ENCODE measurements around the gene HNRNPUL2. TPM values are rescaled to one million over a fixed set of nuclear protein-coding genes. Genes with fewer than 3 reads are reported as not detected.

Gene HNRNPUL2
- total RNA-seq, 1 donor from 2014 or later: 30.4 TPM

GRCh38 chr11:62728171-62728988, 1.1 kb upstream of the HNRNPUL2 start, which contains the start of gene TTC9C:
TTC9C (plus strand) TSS chr11:62728486; CDS start chr11:62728849, 363 bp downstream.
- DNase-seq: peak; percentile 90
- intact Hi-C loops (cut with DNase I): no loop called here
- ATAC-seq (ENCODE audit: poor library complexity): peak; percentile 76

GRCh38 chr11:62727872-62728170, 564 bp upstream of the HNRNPUL2 start:
- peak; percentile 89 for DNase-seq
- intact Hi-C loops (cut with DNase I): no loop called here

GRCh38 chr11:62726915-62727164, 417 bp downstream of the HNRNPUL2 start:
- DNase-seq (no peak), ATAC-seq (ENCODE audit: poor library complexity) (peak; percentile 3)
- intact Hi-C loops (cut with DNase I): no loop called here

More at GRCh38 chr11:62727872-62728170, 564 bp upstream of the HNRNPUL2 start:
- peak; percentile 83 for ATAC-seq (ENCODE audit: poor library complexity)

DNA sequence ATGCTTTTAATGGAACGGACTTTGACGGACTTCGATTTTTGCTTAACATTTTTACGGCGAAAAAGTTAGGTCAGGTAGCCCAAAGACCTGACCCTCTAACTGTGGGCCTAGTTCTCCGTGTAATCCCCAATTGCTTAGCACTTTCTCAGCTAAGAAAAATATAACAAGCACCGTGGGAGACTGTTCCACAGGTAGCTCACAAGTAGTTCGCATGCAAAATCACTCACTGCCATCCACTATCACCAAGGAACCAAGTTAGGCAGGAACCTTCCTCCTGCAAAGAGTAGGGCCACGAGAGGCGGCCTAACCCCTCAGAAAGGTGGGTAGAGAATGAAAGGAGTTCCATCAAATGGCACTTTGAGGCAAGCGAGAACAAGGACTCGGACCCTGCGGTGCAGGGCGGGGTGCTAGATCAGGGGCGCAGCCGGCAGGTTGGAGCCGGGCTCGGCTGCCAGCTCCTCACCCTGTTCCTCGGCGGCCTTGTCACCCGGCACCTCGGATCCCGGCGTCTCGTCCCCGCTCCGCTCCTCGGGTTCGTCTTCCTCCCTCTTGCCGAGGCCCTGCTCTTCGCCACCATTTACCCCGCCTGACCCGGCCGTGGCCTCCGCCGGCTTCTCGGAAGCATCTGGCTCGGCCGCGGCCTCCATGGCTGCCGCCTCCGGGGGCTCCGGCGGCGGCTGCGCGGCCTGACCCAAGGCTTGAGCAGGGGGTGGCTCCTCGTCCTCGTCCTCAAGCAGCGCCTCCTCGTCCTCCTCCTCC, 922 bp downstream of the HNRNPUL2 start:
- intact Hi-C loops (cut with DNase I): no loop called here
- ATAC-seq (ENCODE audit: poor library complexity) (no peak), DNase-seq (no peak)

- no peak for ATAC-seq (ENCODE audit: poor library complexity)
- intact Hi-C loops (cut with DNase I): no loop called here
- DNase-seq: no peak
Observed at GRCh38 chr11:62725646-62726045, 1.6 kb downstream of the HNRNPUL2 start.

DNA sequence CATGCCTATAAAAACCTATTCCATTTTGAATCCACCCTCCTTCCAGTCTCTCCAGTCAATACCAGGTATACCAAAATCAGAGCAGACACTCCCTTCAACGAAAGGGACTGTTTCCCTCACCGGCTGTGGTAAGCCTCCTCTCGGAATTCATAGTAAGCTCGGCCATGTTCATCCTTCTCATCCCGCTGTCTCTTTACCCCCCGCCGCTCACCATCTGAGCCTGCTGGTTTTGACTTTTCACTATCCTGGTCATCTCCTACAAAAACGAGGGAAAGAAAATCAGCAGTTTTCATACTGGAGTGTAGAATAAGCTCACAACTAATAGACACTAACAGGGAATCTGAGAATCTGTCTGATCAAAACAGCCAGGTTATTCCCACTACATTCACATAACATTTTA, 3.1 kb downstream of the HNRNPUL2 start:
- no peak for DNase-seq
- ATAC-seq (ENCODE audit: poor library complexity): no peak
- intact Hi-C loops (cut with DNase I): no loop called here

GRCh38 chr11:62721994-62722393, 5.3 kb downstream of the HNRNPUL2 start:
- DNase-seq (no peak), ATAC-seq (ENCODE audit: poor library complexity) (no peak)
- intact Hi-C loops (cut with DNase I): no loop called here

DNA sequence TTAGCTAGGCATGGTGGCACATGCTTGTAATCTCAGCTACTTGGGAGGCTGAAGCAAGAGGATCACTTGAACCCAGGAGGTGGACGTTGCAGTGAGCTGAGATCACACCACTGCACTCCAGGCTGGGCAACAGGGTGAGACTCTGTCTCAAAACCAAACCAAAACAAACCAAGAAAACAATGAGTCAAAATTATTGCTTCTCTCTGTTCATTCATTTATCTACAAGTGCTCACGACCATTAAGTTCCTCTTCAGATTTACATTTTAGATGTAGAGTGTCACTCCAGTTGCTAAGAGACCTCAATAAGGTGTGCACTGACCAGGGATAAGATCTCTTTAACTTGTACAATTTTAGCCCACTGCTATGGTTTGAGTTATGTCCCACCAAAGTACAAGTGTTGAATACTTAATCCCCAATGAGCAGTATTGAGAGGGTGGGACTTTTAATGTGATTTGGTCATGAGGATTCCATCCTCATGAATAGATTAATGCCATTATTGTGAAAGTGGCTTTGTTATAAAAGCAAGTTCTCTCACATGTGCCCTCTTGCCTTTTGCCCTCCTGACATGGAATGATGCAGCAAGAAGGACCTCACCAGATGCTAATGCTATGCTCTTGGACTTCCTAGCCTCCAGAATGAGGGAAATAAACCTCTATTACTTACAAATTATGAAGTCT, 7.8 kb downstream of the HNRNPUL2 start:
- ATAC-seq (ENCODE audit: poor library complexity) (no peak), DNase-seq (no peak)
- intact Hi-C loops (cut with DNase I): no loop called here

DNA sequence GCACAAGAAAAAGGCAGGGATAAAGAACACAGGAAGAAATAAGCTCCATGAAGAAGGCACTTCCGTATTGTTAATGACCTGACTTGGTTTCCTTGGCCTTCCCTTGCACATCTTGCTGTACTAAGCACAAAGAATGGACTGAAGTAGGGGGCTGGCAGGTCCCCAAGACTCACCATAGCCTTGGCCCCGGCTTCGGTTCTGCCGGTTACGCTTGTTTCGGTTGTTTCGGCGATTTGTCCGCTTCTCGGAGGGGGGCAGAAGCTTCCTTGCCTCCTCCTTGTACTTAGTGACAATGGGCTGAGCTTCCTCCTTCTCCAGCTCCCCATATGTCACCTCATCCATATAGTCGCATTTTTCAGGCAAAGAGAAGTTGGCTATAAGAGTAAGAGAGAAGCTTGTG, 10.4 kb downstream of the HNRNPUL2 start:
- intact Hi-C loops (cut with DNase I): no loop called here
- ATAC-seq (ENCODE audit: poor library complexity): no peak
- no peak for DNase-seq

DNA sequence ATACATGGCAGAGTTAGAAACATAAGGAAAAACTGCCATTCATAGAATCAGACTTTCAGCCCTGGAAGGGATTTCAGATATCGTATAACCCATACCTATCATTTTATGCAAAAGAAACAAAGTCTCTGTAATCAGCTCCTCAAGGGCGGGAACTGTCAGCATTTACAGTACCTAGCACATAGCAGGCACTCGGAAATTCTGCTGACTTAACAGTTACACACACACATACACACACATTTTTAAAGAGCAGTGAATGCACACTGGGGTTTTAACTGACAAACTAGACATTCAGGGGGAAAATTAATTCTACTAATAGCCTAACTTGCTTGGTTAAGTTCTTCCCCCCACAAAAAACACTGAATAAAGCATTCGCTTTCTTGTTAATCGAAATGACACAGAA, 11.1 kb downstream of the HNRNPUL2 start:
- DNase-seq (no peak), ATAC-seq (ENCODE audit: poor library complexity) (no peak)
- intact Hi-C loops (cut with DNase I): no loop called here

DNA sequence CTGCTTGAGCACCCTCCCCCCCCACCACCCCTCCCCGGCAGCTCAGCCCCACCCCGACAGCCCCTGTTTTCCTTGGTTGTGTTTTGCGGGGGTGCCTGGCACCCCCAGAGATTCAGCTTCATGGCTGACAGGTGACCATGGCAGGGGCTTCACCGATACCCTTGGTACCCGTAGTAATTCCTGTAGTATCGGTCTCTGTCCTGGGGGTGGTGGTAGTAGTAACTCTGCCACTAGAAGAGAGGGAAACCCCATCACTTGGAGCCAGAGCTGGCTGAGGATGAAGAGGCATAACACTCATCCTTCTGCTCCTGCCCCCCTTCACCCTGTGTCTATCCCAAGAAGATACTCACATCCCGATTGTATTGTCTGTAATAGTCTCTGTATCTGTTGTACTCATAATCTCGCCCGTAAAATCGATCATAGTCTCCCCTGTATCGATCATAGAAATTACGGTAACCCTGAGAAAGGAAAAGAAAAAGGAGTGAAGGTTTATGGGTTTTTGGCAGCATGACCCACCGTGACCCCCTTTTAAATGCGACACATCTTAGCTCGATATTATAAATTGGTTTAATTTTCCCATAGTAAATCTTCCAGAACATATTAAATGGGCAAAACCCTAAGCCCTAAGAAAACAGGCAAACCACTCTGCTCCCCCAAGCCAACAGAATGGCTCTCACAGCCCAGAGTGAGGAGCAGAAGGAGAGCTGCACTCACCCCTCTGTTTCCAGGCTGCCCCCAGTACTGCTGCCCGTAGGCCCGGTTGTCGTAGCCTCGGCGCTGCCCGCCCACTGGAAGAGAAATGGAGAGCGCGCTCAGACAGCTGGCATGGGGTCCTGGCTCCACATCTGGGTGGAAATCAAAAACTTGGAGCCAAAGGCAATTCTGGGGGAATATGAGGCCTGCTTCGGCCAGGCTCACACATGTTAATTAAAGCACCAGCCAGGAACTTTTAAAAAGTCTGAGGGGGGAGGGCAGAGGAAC, 11.8 kb downstream of the HNRNPUL2 start:
- no peak for ATAC-seq (ENCODE audit: poor library complexity)
- DNase-seq: no peak
- intact Hi-C loops (cut with DNase I): no loop called here

GRCh38 chr11:62713343-62713742, 13.9 kb downstream of the HNRNPUL2 start:
- intact Hi-C loops (cut with DNase I): no loop called here
- DNase-seq (no peak), ATAC-seq (ENCODE audit: poor library complexity) (peak; percentile 10)

DNA sequence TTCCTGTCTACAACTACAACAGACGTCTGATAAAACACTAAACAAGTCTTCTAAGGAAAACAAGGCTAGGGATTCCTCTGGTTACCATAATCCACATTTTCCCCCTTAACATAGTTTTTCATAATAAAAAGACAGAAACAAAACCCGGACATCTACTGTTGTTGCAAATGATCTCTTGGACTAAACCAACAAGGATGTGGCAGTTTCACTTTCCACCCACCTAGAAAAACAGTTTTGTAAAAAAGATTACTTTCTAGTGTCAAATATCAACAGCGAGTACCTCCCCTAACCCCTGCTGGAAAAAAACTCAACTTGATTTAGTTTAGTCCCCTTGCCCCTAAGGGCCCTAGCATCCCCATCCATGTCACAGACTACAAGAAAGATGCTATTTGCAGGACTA, 14.4 kb downstream of the HNRNPUL2 start:
- DNase-seq (no peak), ATAC-seq (ENCODE audit: poor library complexity) (no peak)
- intact Hi-C loops (cut with DNase I): no loop called here

DNA sequence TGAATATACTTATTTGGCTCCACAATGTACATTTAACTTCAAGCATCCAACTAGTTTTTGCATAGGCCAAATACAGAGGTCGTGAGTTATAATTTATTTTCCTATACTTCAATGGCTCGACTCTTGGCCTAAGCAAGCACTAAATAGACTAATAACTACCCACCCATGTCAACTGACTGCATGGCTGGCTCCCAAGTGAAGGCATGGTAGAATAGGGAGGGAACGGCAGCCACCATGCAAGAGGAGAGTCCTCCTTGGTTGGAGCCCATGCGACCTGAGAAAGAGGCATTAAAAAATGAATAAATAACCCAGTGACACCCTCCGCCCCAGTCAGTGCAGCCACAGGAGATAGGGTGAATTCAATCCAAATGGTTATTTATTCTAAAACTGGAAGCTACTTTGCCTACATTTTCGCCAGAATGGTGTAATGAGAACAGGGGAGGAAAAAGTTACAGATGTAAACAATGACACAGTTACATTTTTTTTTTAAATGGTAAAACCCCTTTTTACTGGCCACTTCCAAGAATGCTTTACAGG, 14.9 kb downstream of the HNRNPUL2 start:
- intact Hi-C loops (cut with DNase I): no loop called here
- DNase-seq (no peak), ATAC-seq (ENCODE audit: poor library complexity) (no peak)

- DNase-seq: no peak
- ATAC-seq (ENCODE audit: poor library complexity): no peak
- intact Hi-C loops (cut with DNase I): no loop called here
Observed at GRCh38 chr11:62710001-62710345, 17.3 kb downstream of the HNRNPUL2 start.

GRCh38 chr11:62709247-62710000, 17.8 kb downstream of the HNRNPUL2 start:
- peak; percentile 85 for ATAC-seq (ENCODE audit: poor library complexity)
- intact Hi-C loops (cut with DNase I): no loop called here
- DNase-seq: peak; percentile 99

- ATAC-seq (ENCODE audit: poor library complexity) (no peak), DNase-seq (no peak)
- intact Hi-C loops (cut with DNase I): no loop called here
Observed at GRCh38 chr11:62708793-62709192, 18.5 kb downstream of the HNRNPUL2 start.

DNA sequence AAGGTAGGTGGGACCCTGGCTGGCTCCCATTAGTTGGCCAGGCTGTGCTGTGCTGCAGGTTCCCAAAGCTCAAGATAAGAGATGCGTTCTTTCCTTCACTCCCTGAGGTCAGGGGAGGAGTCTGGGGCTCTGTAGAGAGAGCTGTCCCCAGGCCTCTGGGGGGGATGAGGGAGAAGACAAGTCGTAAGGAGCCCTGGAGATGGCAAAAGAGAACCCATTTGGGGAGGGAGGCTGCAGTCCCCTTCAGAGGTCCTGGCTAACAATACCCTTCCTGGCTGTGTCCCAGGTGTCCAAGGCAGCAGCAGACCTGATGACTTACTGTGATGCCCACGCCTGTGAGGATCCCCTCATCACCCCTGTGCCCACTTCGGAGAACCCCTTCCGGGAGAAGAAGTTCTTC, 18.9 kb downstream of the HNRNPUL2 start:
- intact Hi-C loops (cut with DNase I): no loop called here
- DNase-seq (no peak), ATAC-seq (ENCODE audit: poor library complexity) (no peak)

Data from Right ventricle myocardium superior (tissue), 1 donor.